Measurements from ENCODE around the gene KCNJ1. TPM values are rescaled to one million over a fixed set of nuclear protein-coding genes. Genes with fewer than 3 reads are reported as not detected.
A peak's percentile ranks its signal among the peaks of the same experiment; 100 is the strongest.

Gene KCNJ1
- total and polyA plus RNA-seq, 2 donors from 2014 or later = 175 to 355 TPM

GRCh38 chr11:128901653-128902514 is 34.8 kb upstream of the KCNJ1 start:
- no peak for FAIRE-seq
- TF ChIP-seq CTCF (IDR thresholded peaks at IDR 0.05; ENCODE audit: borderline replicate concordance, extremely low read depth, insufficient read depth) = no peak

GRCh38 chr11:128900468-128900867 is 33.4 kb upstream of the KCNJ1 start:
- intact Hi-C loops (cut with DNase I) = no loop called here
- Histone ChIP-seq H3K4me3 (ENCODE audit: low read length in 3 of 3) (no peak overlapping the region), H3K36me3 (ENCODE audit: control insufficient read depth in 2 of 3, insufficient read depth in 3 of 3, low read length in 3 of 3) (no peaks in the 10 kb centered on the region), H3K27ac (ENCODE audit: low read depth in 2 of 2, low read length in 2 of 2) (no peak overlapping the region), H3K4me1 (ENCODE audit: control insufficient read depth in 2 of 3, insufficient read depth in 2 of 3, low read depth in 1 of 3, low read length in 3 of 3) (peaks cover 0 to 4% (median 0%) of the 10 kb centered on the region in 3 donors), H3K27me3 (ENCODE audit: control insufficient read depth, insufficient read depth, low read length) (no peaks in the 10 kb centered on the region), H3K9me3 (ENCODE audit: control insufficient read depth in 2 of 3, insufficient read depth in 1 of 3, low read length in 3 of 3) (no peaks in the 10 kb centered on the region), H3K9ac (ENCODE audit: low read length in 3 of 3) (no peak overlapping the region)
- DNase-seq (peak in 1 of 5 donors; percentile 48), FAIRE-seq (no peak)
- no peak for TF ChIP-seq CTCF (IDR thresholded peaks at IDR 0.05; ENCODE audit: borderline replicate concordance, extremely low read depth, insufficient read depth)

More at GRCh38 chr11:128901653-128902514, 34.8 kb upstream of the KCNJ1 start:
- intact Hi-C loops (cut with DNase I) = no loop called here
- Histone ChIP-seq H3K36me3 (ENCODE audit: control insufficient read depth in 2 of 3, insufficient read depth in 3 of 3, low read length in 3 of 3) (no peaks in the 10 kb centered on the region), H3K9ac (ENCODE audit: low read length in 3 of 3) (no peak overlapping the region), H3K9me3 (ENCODE audit: control insufficient read depth in 2 of 3, insufficient read depth in 1 of 3, low read length in 3 of 3) (no peaks in the 10 kb centered on the region), H3K4me1 (ENCODE audit: control insufficient read depth in 2 of 3, insufficient read depth in 2 of 3, low read depth in 1 of 3, low read length in 3 of 3) (peaks cover 0 to 6% (median 0%) of the 10 kb centered on the region in 3 donors), H3K4me3 (ENCODE audit: low read length in 3 of 3) (no peak overlapping the region), H3K27me3 (ENCODE audit: control insufficient read depth, insufficient read depth, low read length) (no peaks in the 10 kb centered on the region), H3K27ac (ENCODE audit: low read depth in 2 of 2, low read length in 2 of 2) (no peak overlapping the region)
- peak in 1 of 5 donors; percentile 58 for DNase-seq

GRCh38 chr11:128898580-128899344 is 31.7 kb upstream of the KCNJ1 start:
- intact Hi-C loops (cut with DNase I) = no loop called here
- peaks cover 0 to 4% (median 0%) of the 10 kb centered on the region in 3 donors for H3K4me1 ChIP-seq (ENCODE audit: control insufficient read depth in 2 of 3, insufficient read depth in 2 of 3, low read depth in 1 of 3, low read length in 3 of 3)

More at GRCh38 chr11:128898580-128899344, 31.7 kb upstream of the KCNJ1 start:
- DNase-seq (peak in 1 of 5 donors; percentile 34), FAIRE-seq (no peak)
- Histone ChIP-seq H3K9ac (ENCODE audit: low read length in 3 of 3) (no peak overlapping the region), H3K36me3 (ENCODE audit: control insufficient read depth in 2 of 3, insufficient read depth in 3 of 3, low read length in 3 of 3) (no peaks in the 10 kb centered on the region), H3K27ac (ENCODE audit: low read depth in 2 of 2, low read length in 2 of 2) (no peak overlapping the region), H3K27me3 (ENCODE audit: control insufficient read depth, insufficient read depth, low read length) (no peaks in the 10 kb centered on the region), H3K9me3 (ENCODE audit: control insufficient read depth in 2 of 3, insufficient read depth in 1 of 3, low read length in 3 of 3) (no peaks in the 10 kb centered on the region), H3K4me3 (ENCODE audit: low read length in 3 of 3) (no peak overlapping the region)
- TF ChIP-seq CTCF (IDR thresholded peaks at IDR 0.05; ENCODE audit: borderline replicate concordance, extremely low read depth, insufficient read depth) = no peak
